Stimulated activated CD8-positive, alpha-beta memory T cell treated with anti-CD3 and anti-CD28 coated beads, Interleukin-7, amount 100 ng/mL, for 48 hours (primary cell): Measurements from ENCODE around the gene ATP6V0C.
"Not testable (repeated sequence)": the region's sequence is repeated elsewhere in the genome, so short reads cannot be mapped to it uniquely, and the experiment has no call there.

ENCODE experiments used
- DNase-seq, 2 donors: peaks; one replicate each; pipeline ENCODE4 v3.0.0-alpha.2; 2020; ENCODE audit warnings: low read depth in 1 of 2; ENCODE audit errors: extremely low read depth in 1 of 2

Gene ATP6V0C

GRCh38 chr16:2527071-2527783 lies 13.5 kb downstream of the ATP6V0C start:
- DNase-seq, result no peak

GRCh38 chr16:2527784-2528100 lies 14.0 kb downstream of the ATP6V0C start:
- no peak for DNase-seq

GRCh38 chr16:2528161-2529060 lies 14.7 kb downstream of the ATP6V0C start:
- no peak for DNase-seq

- DNase-seq, result no peak
These were observed 15.5 kb downstream of the ATP6V0C start for GRCh38 chr16:2529061-2529931.

GRCh38 chr16:2529961-2530628 lies 16.3 kb downstream of the ATP6V0C start:
- no peak for DNase-seq

GRCh38 chr16:2530629-2531318 lies 17.0 kb downstream of the ATP6V0C start:
- no peak for DNase-seq

- DNase-seq, result no peak
These were observed 17.6 kb downstream of the ATP6V0C start, which contains the start of gene CEMP1 for GRCh38 chr16:2531371-2531695. CEMP1 (minus strand) TSS chr16:2531408; CDS start chr16:2531073, 335 bp downstream.

- DNase-seq, result peak; percentile 95 to 98
These were observed 18.1 kb downstream of the ATP6V0C start for GRCh38 chr16:2531696-2532493.

GRCh38 chr16:2532494-2533141 lies 18.9 kb downstream of the ATP6V0C start:
- DNase-seq, result peak in 1 of 2 donors; percentile 55

- not testable (repeated sequence) for DNase-seq
These were observed 19.5 kb downstream of the ATP6V0C start for GRCh38 chr16:2533142-2533755.

- no peak for DNase-seq
These were observed 20.2 kb downstream of the ATP6V0C start for GRCh38 chr16:2533912-2534311.

GRCh38 chr16:2534335-2534734 lies 20.6 kb downstream of the ATP6V0C start:
- not testable (repeated sequence) for DNase-seq

GRCh38 chr16:2535625-2536013 lies 21.9 kb downstream of the ATP6V0C start:
- no peak for DNase-seq

GRCh38 chr16:2537451-2538379 lies 24.0 kb downstream of the ATP6V0C start, which contains the start of gene PDPK1:
PDPK1 (plus strand) TSS chr16:2538021; CDS start chr16:2538113, 92 bp downstream.
- peak; percentile 92 to 94 for DNase-seq

- DNase-seq, result not testable (repeated sequence)
These were observed 25.6 kb downstream of the ATP6V0C start for GRCh38 chr16:2539192-2539844.

GRCh38 chr16:2539845-2540458 lies 26.2 kb downstream of the ATP6V0C start:
- DNase-seq, result not testable (repeated sequence)
